LNCaP clone FGC (cell line): ENCODE measurements around the gene SLC6A15.

Experiments
- DNase-seq: peaks from one replicate; pipeline ENCODE4 v3.0.0-alpha.2; 2011; ENCODE audit warnings: low read depth
- H3K4me3 ChIP-seq: 2 replicates; pipeline ENCODE4 v1.5.1; 2011; ENCODE audit warnings: mild to moderate bottlenecking, low read depth, low read length, control low read depth
- CTCF ChIP-seq: IDR thresholded peaks from 2 replicates; pipeline ENCODE4 v1.5.1; 2012; ENCODE audit warnings: mild to moderate bottlenecking; ENCODE audit not compliant: control insufficient read depth, insufficient read depth; ENCODE audit errors: extremely low read depth

SLC6A15 gene

DNA sequence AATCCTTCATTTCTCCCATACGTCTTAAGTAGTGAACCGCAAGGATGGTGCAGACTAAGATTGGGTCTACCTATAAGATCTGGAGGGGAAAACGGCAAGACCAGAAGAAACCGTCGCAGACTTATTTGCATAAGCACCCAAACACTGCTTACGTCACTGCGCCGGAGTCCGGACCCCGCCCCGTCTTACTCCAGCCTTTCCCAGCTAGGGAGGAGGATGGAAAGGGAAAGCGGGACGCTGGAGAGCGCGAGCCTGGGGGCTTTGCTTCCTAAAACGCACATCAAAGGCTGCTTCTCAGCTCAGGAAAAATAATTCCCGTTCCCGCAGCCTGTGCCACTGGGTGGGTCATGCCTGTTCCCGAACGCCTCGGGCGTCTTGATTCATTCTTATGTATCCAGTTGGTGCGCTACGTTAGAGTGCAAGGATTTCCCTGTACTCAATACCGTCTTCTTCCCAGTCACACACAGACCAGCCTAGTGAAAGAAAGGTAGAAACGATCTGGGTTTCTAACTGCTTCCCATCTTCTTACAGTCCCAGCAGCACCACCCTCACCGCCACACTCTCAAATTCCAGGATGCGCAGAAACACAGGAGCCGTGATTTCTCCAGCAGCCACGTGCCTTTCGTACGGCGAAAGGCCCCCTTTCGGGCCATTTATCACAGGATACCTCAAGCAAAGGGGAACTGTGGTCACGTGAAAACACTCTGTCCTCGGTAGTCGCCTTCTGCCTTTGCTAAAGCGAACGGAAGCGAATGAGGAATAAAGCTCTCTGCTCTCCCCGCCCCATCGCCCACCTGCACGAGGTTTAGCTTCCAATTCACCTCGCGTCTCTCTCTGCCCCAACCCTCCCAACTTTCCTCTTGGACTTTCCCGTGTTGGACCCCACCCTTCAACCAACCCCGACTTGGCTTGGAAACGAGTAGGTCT lies 1.1 kb downstream of the SLC6A15 start:
- no peak for TF ChIP-seq CTCF
- no peak overlapping the region for H3K4me3 ChIP-seq
- no peak for DNase-seq

GRCh38 chr12:84910549-84911241 lies 1.9 kb downstream of the SLC6A15 start:
- TF ChIP-seq CTCF = no peak
- no peak overlapping the region for H3K4me3 ChIP-seq
- DNase-seq = no peak

- DNase-seq = no peak
- no peak for TF ChIP-seq CTCF
- no peak overlapping the region for H3K4me3 ChIP-seq
These were observed 8.5 kb downstream of the SLC6A15 start for GRCh38 chr12:84904051-84904450.

DNA sequence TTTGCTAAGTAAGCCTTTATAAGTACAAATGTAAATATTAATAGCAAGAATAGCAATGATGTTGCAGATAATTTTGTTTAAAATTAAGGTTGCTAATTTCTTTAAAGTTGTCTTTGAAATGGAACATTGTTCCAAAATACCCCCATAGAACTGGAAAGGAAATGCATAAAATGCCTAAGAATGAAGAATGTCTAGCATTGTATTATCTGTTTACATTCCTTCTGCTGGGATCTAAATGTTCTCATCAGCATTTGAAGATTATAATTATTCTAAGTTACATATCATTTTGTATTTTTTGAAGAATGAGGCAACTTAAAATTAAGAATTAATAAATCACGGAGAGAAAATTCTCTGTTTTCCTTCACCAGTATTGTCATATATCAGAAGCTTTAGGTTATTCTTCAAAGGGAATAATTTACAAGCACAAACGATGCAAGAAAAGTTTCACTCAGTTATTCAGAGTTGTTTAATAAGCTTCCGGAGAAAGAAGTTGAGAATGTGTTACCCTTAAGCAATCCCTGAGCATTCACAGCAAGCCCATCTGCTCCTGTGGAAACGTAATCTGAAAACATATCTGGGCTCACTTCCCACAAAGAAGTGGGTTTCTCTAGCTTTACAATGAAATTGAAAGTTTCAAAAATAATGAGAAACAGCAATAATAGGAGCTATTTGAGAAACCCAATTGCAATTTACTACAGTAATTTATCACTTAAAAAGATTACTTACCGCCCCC lies 21.3 kb downstream of the SLC6A15 start:
- no peak for DNase-seq
- TF ChIP-seq CTCF = no peak
- H3K4me3 ChIP-seq = no peak overlapping the region

DNA sequence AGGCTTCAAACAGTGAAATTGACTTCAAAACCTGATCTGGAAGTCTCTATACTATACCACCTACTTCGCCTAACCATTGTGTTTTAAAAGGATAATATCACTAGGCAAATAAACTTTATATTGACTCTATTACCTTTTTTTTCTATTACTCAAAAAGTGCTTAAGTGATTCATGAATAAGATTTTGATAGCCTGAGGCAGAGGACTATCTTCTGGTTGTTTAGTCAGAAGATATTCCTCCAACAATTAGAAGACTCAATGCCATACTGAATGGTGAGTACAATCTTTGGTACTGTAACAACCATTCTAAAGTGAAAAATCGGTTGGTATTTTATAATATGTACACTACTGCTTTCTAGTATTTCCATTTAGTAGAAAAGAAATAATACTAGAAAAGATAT lies 22.8 kb downstream of the SLC6A15 start:
- no peak overlapping the region for H3K4me3 ChIP-seq
- TF ChIP-seq CTCF = no peak

DNA sequence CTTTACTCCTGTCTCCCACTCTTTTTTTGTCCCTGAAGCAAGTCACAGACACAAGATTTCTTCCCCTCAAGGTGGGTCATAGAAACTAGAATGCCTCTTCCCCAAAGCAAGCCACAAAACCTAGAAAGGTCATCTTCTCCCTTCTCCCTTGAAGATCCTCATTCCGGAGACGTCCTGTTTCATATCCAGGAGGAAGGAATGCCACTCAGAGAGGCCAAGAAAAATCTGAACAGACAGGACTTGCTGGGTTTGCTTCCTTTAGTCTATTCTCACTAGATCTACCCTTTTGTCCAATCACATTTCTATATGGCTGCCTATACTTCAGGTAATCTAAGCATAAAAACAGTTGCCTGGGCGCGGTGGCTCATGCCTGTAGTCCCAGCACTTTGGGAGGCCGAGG lies 23.7 kb downstream of the SLC6A15 start:
- TF ChIP-seq CTCF = no peak
- no peak for DNase-seq
- H3K4me3 ChIP-seq = no peak overlapping the region

More for the DNA sequence above, 22.8 kb downstream of the SLC6A15 start:
- no peak for DNase-seq
